Psoas muscle (tissue), 8 donors: ENCODE results near the gene DLGAP1. TPM values are rescaled to one million over a fixed set of nuclear protein-coding genes. Genes with fewer than 3 reads are reported as not detected.

Experiments
- ATAC-seq, 4 donors: fragments of 200-7000 bp; cut with Tn5 transposase; one replicate each; pipeline ENCODE4 v1.9.1; 2020; ENCODE audit warnings: moderate library complexity in 3 of 4, mild to moderate bottlenecking in 2 of 4
- DNase-seq, 2 donors: peaks; one replicate each; pipeline ENCODE4 v3.0.0-alpha.2; 2020
- H3K27ac ChIP-seq: fragments of 200-600 bp; one replicate; pipeline ENCODE4 v1.8.0; 2022
- H3K27me3 ChIP-seq, 3 donors: fragments of 200-600 bp in 1 of 3; one replicate each; pipeline versions ENCODE4 v1.6.1 to v1.8.0; 2013 to 2022; ENCODE audit warnings: low read length in 2 of 3, mild to moderate bottlenecking in 2 of 3, moderate library complexity in 1 of 3; ENCODE audit not compliant: insufficient read depth in 3 of 3
- H3K36me3 ChIP-seq, 2 donors: fragments of 200-600 bp in 1 of 2; one replicate each; pipeline versions ENCODE4 v1.6.1 to v1.8.0; 2013 to 2022; ENCODE audit warnings: low read depth in 1 of 2, mild to moderate bottlenecking in 1 of 2, moderate library complexity in 1 of 2; ENCODE audit not compliant: insufficient read depth in 1 of 2
- H3K4me1 ChIP-seq: fragments of 200-600 bp; one replicate; pipeline ENCODE4 v1.8.0; 2022
- H3K4me3 ChIP-seq: fragments of 200-600 bp; one replicate; pipeline ENCODE4 v1.8.0; 2022; ENCODE audit warnings: mild to moderate bottlenecking
- H3K9me3 ChIP-seq: fragments of 200-600 bp; one replicate; pipeline ENCODE4 v1.8.0; 2022
- WGBS, 3 donors: extraction: QIAGEN DNeasy Blood & Tissue Kit; methylation state at CpG; one replicate each; pipeline versions ENCODE4 v1.1.6 to v1.1.7; 2013; 5-methylcytosine and 5-hydroxymethylcytosine counted together
- intact Hi-C, 2 donors: fragments of 100-400 bp; cut with DNase I; formaldehyde crosslinking; loops; one replicate each; pipeline versions ENCODE4 v1.11.0 to v1.14.2; 2022
- polyA plus RNA-seq, 3 donors: library from polyadenylated mRNA; stranded (reverse); fragments of 200-250 nt; gene quantifications; one replicate each; pipeline ENCODE4 v1.2.3, GENCODE V29; 2013
- total RNA-seq, 4 donors: library from RNA; stranded (reverse); fragmentation: NEBNext Ultra II Directional in 2 of 4; extraction: Animal tissue kit (Norgen Biotek cat#: 25700) in 2 of 4; gene quantifications; one replicate each; pipeline versions ENCODE4 v1.2.1 to v1.2.4, GENCODE V29; 2021 to 2023
- TF ChIP-seq, protein P1 (sequence below): fragments of 200-600 bp; IDR thresholded peaks from one replicate; pipeline ENCODE4 v1.8.0; 2022; ENCODE audit warnings: antibody characterized with exemption
- donor health status: healthy with polysubstance abuse.
- donor health status: DM: no; HTN: no; CAD: no; lungs with moderate emphysema.
- donor health status: Bipolar disorder and iron deficiency.
- donor health status: healthy.
- donor health status: DM: yes; HTN: yes; CAD: no.
- donor health status: DM: no; HTN: no; CAD: no.
- donor health status: DM: no; HTN: no; CAD: no.
- donor health status: DM: yes; HTN: yes; CAD: no.

The DLGAP1 gene
- total and polyA plus RNA-seq, 7 donors, result 0.09 to 0.26 (median 0.16) TPM; not detected in 1

DNA sequence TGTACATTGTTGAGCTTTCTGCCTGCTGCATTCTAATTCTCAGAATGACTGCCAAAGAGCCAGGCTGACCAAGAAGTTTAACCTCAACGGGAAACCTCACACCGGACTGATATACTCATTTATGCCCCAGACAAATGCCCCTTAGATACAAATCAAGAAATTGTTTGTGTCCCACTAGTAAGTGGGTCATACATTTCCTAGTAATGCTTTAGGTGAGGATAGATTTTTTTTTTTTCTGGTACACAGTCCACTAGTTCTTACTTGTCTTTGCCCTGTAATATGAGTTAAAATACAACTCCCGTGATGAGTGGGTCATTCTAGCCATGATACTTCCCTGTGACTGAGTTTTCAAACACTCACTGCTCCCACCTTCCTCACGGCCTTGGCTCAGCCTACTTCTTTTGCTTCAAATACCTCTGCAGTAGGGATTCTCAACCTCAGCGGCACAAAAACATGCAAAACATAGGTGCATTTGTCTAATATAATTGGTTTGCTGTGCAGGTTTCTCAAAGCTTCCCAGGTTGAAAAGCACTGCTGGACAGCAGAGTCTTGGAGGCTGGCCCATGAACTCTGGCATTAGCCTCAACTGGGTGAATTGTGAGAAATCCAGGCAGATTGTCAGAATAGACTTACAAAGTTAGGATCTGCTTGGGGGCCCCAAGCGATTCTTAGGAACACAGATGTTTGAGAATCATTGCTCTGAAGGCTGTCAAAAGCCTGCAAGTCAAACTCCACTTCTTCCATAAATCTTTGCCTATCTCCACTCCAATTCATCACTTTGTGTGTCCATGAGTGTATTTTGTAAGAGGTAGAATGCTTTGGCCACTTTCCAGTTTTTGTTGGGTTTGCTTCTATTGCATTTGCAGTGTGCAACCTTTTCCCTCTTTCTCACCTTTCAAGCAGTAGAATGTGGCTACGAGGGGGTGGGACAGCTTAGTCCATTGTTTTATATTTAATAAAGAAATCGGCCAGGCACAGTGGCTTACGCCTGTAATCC is 969.7 kb downstream of the DLGAP1 start:
- no peak for DNase-seq
- TF ChIP-seq, protein P1, sequence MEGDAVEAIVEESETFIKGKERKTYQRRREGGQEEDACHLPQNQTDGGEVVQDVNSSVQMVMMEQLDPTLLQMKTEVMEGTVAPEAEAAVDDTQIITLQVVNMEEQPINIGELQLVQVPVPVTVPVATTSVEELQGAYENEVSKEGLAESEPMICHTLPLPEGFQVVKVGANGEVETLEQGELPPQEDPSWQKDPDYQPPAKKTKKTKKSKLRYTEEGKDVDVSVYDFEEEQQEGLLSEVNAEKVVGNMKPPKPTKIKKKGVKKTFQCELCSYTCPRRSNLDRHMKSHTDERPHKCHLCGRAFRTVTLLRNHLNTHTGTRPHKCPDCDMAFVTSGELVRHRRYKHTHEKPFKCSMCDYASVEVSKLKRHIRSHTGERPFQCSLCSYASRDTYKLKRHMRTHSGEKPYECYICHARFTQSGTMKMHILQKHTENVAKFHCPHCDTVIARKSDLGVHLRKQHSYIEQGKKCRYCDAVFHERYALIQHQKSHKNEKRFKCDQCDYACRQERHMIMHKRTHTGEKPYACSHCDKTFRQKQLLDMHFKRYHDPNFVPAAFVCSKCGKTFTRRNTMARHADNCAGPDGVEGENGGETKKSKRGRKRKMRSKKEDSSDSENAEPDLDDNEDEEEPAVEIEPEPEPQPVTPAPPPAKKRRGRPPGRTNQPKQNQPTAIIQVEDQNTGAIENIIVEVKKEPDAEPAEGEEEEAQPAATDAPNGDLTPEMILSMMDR, result no peak
- no peaks in the 10 kb centered on the region for H3K9me3 ChIP-seq
- H3K4me3 ChIP-seq, result no peak overlapping the region
- ATAC-seq, result no peak
- no peaks in the 10 kb centered on the region for H3K36me3 ChIP-seq
- 87 to 89% (median 87%) methylated on average over 9 of the region's 9 CpGs for WGBS, 3 donors
- intact Hi-C loops, result loop anchor here in 1 of 2 donors (10.0 kb wide), 1 partner anchor 189 kb away; no protein-coding TSS in a partner anchor
- no peak overlapping the region for H3K27ac ChIP-seq
- H3K27me3 ChIP-seq, result peaks cover 0 to 3% (median 0%) of the 10 kb centered on the region in 3 donors
- H3K4me1 ChIP-seq, result no peaks in the 10 kb centered on the region

DNA sequence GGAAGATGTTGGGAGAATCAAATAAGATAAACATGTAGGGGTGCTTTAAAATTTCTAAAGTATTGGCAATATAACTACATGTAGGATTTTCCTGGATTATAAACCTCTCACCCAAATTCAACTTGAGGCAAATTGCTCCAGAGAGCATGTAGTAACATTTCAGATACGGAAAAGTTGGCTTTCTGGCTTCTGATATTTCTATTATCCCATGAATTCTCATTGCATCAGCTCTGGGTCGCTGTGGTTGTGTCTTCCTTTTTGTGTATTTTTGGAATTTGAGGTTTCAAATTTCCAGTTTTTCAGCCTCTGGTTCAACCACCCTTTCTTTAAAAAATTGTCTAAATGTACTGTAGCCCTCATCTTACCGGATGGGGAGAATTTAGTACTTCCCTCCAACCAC is 972.8 kb downstream of the DLGAP1 start:
- Histone ChIP-seq H3K36me3 (no peaks in the 10 kb centered on the region), H3K27ac (no peak overlapping the region), H3K4me3 (no peak overlapping the region), H3K4me1 (no peaks in the 10 kb centered on the region), H3K27me3 (peaks cover 0 to 3% (median 0%) of the 10 kb centered on the region in 3 donors), H3K9me3 (no peaks in the 10 kb centered on the region)
- intact Hi-C loops, result loop anchor here in 1 of 2 donors (10.0 kb wide), 1 partner anchor 193 kb away; no protein-coding TSS in a partner anchor
- WGBS, 3 donors, result 69 to 79% (median 70%) methylated on average over 3 of the region's 3 CpGs
- DNase-seq (no peak), ATAC-seq (no peak)
- TF ChIP-seq, protein P1, result no peak

DNA sequence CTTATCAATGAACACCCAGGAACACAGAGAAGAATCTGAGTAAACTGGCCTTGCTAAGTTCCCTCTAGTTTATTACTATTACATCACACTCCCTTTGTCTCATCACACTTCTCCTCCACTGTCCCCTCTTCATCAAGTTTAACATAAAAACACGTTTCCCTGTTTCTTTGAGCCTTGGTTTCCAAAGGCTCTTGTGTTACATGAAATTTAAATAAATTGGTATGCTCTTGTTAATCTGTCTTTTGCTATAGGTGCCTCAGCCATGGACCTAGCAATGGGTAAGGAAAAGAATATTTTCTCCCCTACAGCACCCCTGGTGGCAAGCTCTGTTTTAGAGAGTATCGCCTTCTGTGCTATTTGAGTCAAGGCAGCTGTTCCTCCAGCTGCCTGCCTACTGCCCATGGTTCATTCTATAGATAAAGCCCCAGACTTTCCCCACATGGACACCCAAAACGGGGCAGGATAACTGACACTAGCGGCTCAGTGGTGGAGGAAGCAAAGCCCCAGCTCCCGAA is 973.4 kb downstream of the DLGAP1 start:
- TF ChIP-seq, protein P1, result peak; percentile 27
- DNase-seq, result no peak
- no peaks in the 10 kb centered on the region for H3K9me3 ChIP-seq
- H3K27me3 ChIP-seq, result peaks cover 0 to 3% (median 0%) of the 10 kb centered on the region in 3 donors
- H3K4me3 ChIP-seq, result no peak overlapping the region
- 29 to 47% (median 33%) methylated on average over 5 of the region's 5 CpGs for WGBS, 3 donors
- H3K4me1 ChIP-seq, result no peaks in the 10 kb centered on the region
- intact Hi-C loops, result loop anchor here in 1 of 2 donors (10.0 kb wide), 1 partner anchor 193 kb away; no protein-coding TSS in a partner anchor
- H3K27ac ChIP-seq, result no peak overlapping the region
- no peaks in the 10 kb centered on the region for H3K36me3 ChIP-seq
- peak in 3 of 4 donors; percentile 58 to 67 (median 63) for ATAC-seq

DNA sequence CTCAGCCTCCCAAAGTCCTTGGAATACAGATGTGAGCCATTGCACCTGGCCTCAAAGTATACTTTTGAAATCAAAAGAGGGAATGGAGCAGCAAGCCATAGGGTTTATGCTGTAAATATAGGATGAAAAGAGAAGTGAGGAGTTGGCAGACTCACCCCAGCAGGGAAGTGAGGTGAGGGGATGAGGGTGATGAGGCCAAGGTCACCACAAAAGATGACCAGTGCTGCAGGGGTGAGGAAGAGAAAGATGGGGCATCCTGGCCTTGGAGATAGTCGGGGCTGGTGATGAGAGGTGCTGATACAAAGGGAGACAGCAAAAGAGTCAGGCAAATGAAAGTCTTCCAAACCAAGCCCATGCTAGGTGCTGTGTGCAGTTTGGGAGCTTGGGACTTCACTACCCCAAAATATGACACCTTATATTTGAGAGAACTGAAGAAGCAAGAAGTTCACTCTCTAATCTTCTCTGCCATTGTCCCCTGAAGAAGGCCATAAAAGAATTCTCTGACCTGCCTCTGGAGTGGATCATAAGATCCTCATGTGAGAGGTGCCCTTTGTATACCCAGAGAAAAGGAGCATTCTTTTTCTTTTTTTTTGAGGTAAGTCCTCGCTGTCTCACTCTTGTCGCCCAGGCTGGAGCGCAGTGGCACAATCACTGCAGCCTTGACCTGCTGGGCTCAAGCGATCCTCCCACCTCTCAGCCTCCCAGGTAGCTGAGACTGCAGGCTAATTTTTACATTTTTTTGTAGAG is 974.1 kb downstream of the DLGAP1 start:
- Histone ChIP-seq H3K27me3 (peaks cover 0 to 3% (median 0%) of the 10 kb centered on the region in 3 donors), H3K4me1 (no peaks in the 10 kb centered on the region), H3K9me3 (no peaks in the 10 kb centered on the region), H3K27ac (no peak overlapping the region), H3K36me3 (no peaks in the 10 kb centered on the region), H3K4me3 (no peak overlapping the region)
- 93 to 99% (median 95%) methylated on average over 5 of the region's 5 CpGs for WGBS, 3 donors
- ATAC-seq, result no peak
- TF ChIP-seq, protein P1, result no peak
- intact Hi-C loops, result loop anchor here in 1 of 2 donors (10.0 kb wide), 1 partner anchor 194 kb away; no protein-coding TSS in a partner anchor
- DNase-seq, result no peak
